Measurements from ENCODE around the gene CERS3.

Gene CERS3

GRCh38 chr15:100471933-100472332, 56.8 kb downstream of the CERS3 start:
- H3K27ac ChIP-seq, result no peak overlapping the region
- no peak for TF ChIP-seq CTCF (conservative IDR thresholded peaks at IDR 0.05)
- TF ChIP-seq ZFX (IDR thresholded peaks at IDR 0.05), result no peak

GRCh38 chr15:100468285-100468684, 60.5 kb downstream of the CERS3 start:
- TF ChIP-seq CTCF (conservative IDR thresholded peaks at IDR 0.05) (no peak), ZFX (IDR thresholded peaks at IDR 0.05) (no peak)
- H3K27ac ChIP-seq, result no peak overlapping the region

GRCh38 chr15:100466073-100466472, 62.7 kb downstream of the CERS3 start:
- no peak overlapping the region for H3K27ac ChIP-seq
- no peak for TF ChIP-seq ZFX (IDR thresholded peaks at IDR 0.05)
- TF ChIP-seq CTCF (conservative IDR thresholded peaks at IDR 0.05), result no peak

GRCh38 chr15:100464888-100465287, 63.9 kb downstream of the CERS3 start:
- no peak overlapping the region for H3K27ac ChIP-seq

GRCh38 chr15:100464256-100464655, 64.5 kb downstream of the CERS3 start:
- H3K27ac ChIP-seq, result no peak overlapping the region
- TF ChIP-seq CTCF (conservative IDR thresholded peaks at IDR 0.05) (no peak), ZFX (IDR thresholded peaks at IDR 0.05) (no peak)

More at GRCh38 chr15:100464888-100465287, 63.9 kb downstream of the CERS3 start:
- no peak for TF ChIP-seq ZFX (IDR thresholded peaks at IDR 0.05)
- no peak for TF ChIP-seq CTCF (conservative IDR thresholded peaks at IDR 0.05)

GRCh38 chr15:100463515-100463914, 65.2 kb downstream of the CERS3 start:
- TF ChIP-seq ZFX (IDR thresholded peaks at IDR 0.05) (no peak), CTCF (conservative IDR thresholded peaks at IDR 0.05) (no peak)
- no peak overlapping the region for H3K27ac ChIP-seq

- no peak overlapping the region for H3K27ac ChIP-seq
- TF ChIP-seq ZFX (IDR thresholded peaks at IDR 0.05), result no peak
- TF ChIP-seq CTCF (conservative IDR thresholded peaks at IDR 0.05), result no peak
These were observed 67.7 kb downstream of the CERS3 start for GRCh38 chr15:100461049-100461448.

Measured in C4-2B (cell line).